BJ (cell line): ENCODE measurements around the gene ZWILCH. TPM values are rescaled to one million over a fixed set of nuclear protein-coding genes. Genes with fewer than 3 reads are reported as not detected.

Experiments used
- CTCF ChIA-PET: fragments of 350-600 bp; formaldehyde crosslinking; extraction: SDS; loops from one replicate; lab custom pipeline; 2021; ENCODE audit warnings: antibody characterized with exemption, inconsistent platforms; lab: Yijun Ruan, JAX
- POLR2A ChIA-PET: fragments of 300-600 bp; sonication (Branson Sonifier 250); formaldehyde crosslinking; extraction: SDS; loops from one replicate; lab custom pipeline; 2021; ENCODE audit warnings: antibody characterized with exemption; lab: Charles Lee
- DNase-seq: peaks from one replicate; pipeline ENCODE4 v3.0.0-alpha.2; 2011; ENCODE audit warnings: low read depth
- H3K27me3 ChIP-seq: 2 replicates; pipeline ENCODE4 v1.6.0; 2011; ENCODE audit warnings: low read length; ENCODE audit not compliant: control insufficient read depth, insufficient read depth
- H3K36me3 ChIP-seq: 2 replicates; pipeline ENCODE4 v1.5.1; 2011; ENCODE audit warnings: low read length; ENCODE audit not compliant: control insufficient read depth, insufficient read depth
- H3K4me3 ChIP-seq: 2 replicates; pipeline ENCODE4 v1.5.1; 2011; ENCODE audit warnings: low read depth, mild to moderate bottlenecking, control low read depth, low read length
- CTCF ChIP-seq: IDR thresholded peaks from 2 replicates; pipeline ENCODE4 v1.5.1; 2011; ENCODE audit warnings: low read depth, mild to moderate bottlenecking, control low read depth, inconsistent platforms, low read length, moderate library complexity; ENCODE audit not compliant: insufficient read depth
- polyA plus RNA-seq: library from polyadenylated mRNA; depleted of rRNA; stranded (reverse); fragments of >200 nt; gene quantifications from 2 replicates; pipeline ENCODE4 v1.2.3, GENCODE V29; 2011

Gene ZWILCH
- polyA plus RNA-seq, 1 experiment = 10.5 TPM

GRCh38 chr15:66503780-66504562 is 1.2 kb upstream of the ZWILCH start:
- peak overlapping the region; percentile 84 for H3K4me3 ChIP-seq
- TF ChIP-seq CTCF = no peak
- H3K36me3 ChIP-seq = peaks cover 7% of the 10 kb centered on the region
- H3K27me3 ChIP-seq = no peaks in the 10 kb centered on the region
- POLR2A ChIA-PET = no interaction called here
- no peak for DNase-seq
- CTCF ChIA-PET = interaction anchor here (1.5 to 1.8 kb wide), 2 partner anchors 11 to 119 kb away, joined by 3 to 4 read pairs; no protein-coding TSS in a partner anchor

- DNase-seq = no peak
- peak overlapping the region; percentile 84 for H3K4me3 ChIP-seq
- POLR2A ChIA-PET = interaction anchor here (0.6 kb wide), 1 partner anchor 27 kb away, joined by 3 read pairs; no protein-coding TSS in a partner anchor
- CTCF ChIA-PET = interaction anchor here (1.4 kb wide), 1 partner anchor 26 kb away, joined by 4 read pairs; no protein-coding TSS in a partner anchor
- no peaks in the 10 kb centered on the region for H3K27me3 ChIP-seq
- TF ChIP-seq CTCF = no peak
- H3K36me3 ChIP-seq = peaks cover 4% of the 10 kb centered on the region
These were observed 295 bp downstream of the ZWILCH start for GRCh38 chr15:66505430-66505811.

- no peak for DNase-seq
- H3K4me3 ChIP-seq = peak overlapping the region; percentile 84
- H3K36me3 ChIP-seq = peaks cover 4% of the 10 kb centered on the region
- no peak for TF ChIP-seq CTCF
- POLR2A ChIA-PET = no interaction called here
- no peaks in the 10 kb centered on the region for H3K27me3 ChIP-seq
- CTCF ChIA-PET = interaction anchor here (0.5 to 2.4 kb wide), 3 partner anchors 8 to 30 kb away, joined by 4 to 13 read pairs (median 5); partner anchors contain the start of gene SNAPC5
These were observed 692 bp downstream of the ZWILCH start for GRCh38 chr15:66505818-66506217.

- no peak for TF ChIP-seq CTCF
- Histone ChIP-seq H3K4me3 (no peak overlapping the region), H3K36me3 (no peaks in the 10 kb centered on the region), H3K27me3 (no peaks in the 10 kb centered on the region)
- no peak for DNase-seq
- CTCF ChIA-PET = interaction anchor here (2.4 kb wide), 1 partner anchor 11 kb away, joined by 13 read pairs; the partner anchor contains the start of gene SNAPC5
- POLR2A ChIA-PET = no interaction called here
These were observed 3.3 kb downstream of the ZWILCH start for GRCh38 chr15:66508293-66508883.

- POLR2A ChIA-PET = no interaction called here
- peaks cover 2% of the 10 kb centered on the region; the same call in 1 of the 2 replicates for H3K36me3 ChIP-seq
- H3K27me3 ChIP-seq = no peaks in the 10 kb centered on the region
- H3K4me3 ChIP-seq = no peak overlapping the region
- TF ChIP-seq CTCF = no peak
- no peak for DNase-seq
- CTCF ChIA-PET = interaction anchor here (0.6 to 1.5 kb wide), 3 partner anchors 16 to 337 kb away, joined by 3 read pairs; no protein-coding TSS in a partner anchor
These were observed 9.5 kb downstream of the ZWILCH start for GRCh38 chr15:66514586-66514985.
